GM18519 (cell line): ENCODE results near the gene HSD11B1L.
A peak's percentile ranks its signal among the peaks of the same experiment; 100 is the strongest.

Experiments
- ATAC-seq: cut with Tn5 transposase; IDR thresholded peaks from one replicate; pipeline ENCODE4 v1.9.1; 2021; ENCODE audit warnings: mild to moderate bottlenecking, moderate library complexity; ENCODE audit not compliant: unreplicated experiment, low FRiP score

Gene HSD11B1L

GRCh38 chr19:5680437-5681368, at the start of gene HSD11B1L, which contains the start of gene MICOS13:
Gene HSD11B1L (plus strand): TSS chr19:5681027. CDS start chr19:5684833, 3,806 bp downstream.
Gene MICOS13 (minus strand): TSS chr19:5680516. CDS start chr19:5680486, 30 bp downstream.
- peak; percentile 73 for ATAC-seq

- no peak for ATAC-seq
These were observed 49.1 kb upstream of the HSD11B1L start for GRCh38 chr19:5631567-5632240.

GRCh38 chr19:5632241-5632612, 48.6 kb upstream of the HSD11B1L start:
- no peak for ATAC-seq

GRCh38 chr19:5632657-5633056, 48.2 kb upstream of the HSD11B1L start:
- no peak for ATAC-seq

- no peak for ATAC-seq
These were observed 45.4 kb upstream of the HSD11B1L start for GRCh38 chr19:5635427-5635826.

GRCh38 chr19:5637971-5638370, 42.9 kb upstream of the HSD11B1L start:
- ATAC-seq, result no peak

GRCh38 chr19:5641171-5641570, 39.7 kb upstream of the HSD11B1L start:
- no peak for ATAC-seq

GRCh38 chr19:5642204-5642603, 38.6 kb upstream of the HSD11B1L start:
- no peak for ATAC-seq

- no peak for ATAC-seq
These were observed 37.8 kb upstream of the HSD11B1L start for GRCh38 chr19:5643060-5643459.

GRCh38 chr19:5644037-5644436, 36.8 kb upstream of the HSD11B1L start:
- ATAC-seq, result no peak

GRCh38 chr19:5645409-5645808, 35.4 kb upstream of the HSD11B1L start:
- no peak for ATAC-seq

- no peak for ATAC-seq
These were observed 34.1 kb upstream of the HSD11B1L start for GRCh38 chr19:5646703-5647102.

- ATAC-seq, result no peak
These were observed 32.4 kb upstream of the HSD11B1L start for GRCh38 chr19:5648464-5648863.

GRCh38 chr19:5651361-5651760, 29.5 kb upstream of the HSD11B1L start:
- no peak for ATAC-seq

GRCh38 chr19:5652261-5652660, 28.6 kb upstream of the HSD11B1L start:
- ATAC-seq, result no peak

- no peak for ATAC-seq
These were observed 25.9 kb upstream of the HSD11B1L start for GRCh38 chr19:5654931-5655330.

GRCh38 chr19:5655412-5655811, 25.4 kb upstream of the HSD11B1L start:
- no peak for ATAC-seq

GRCh38 chr19:5661483-5661882, 19.3 kb upstream of the HSD11B1L start:
- ATAC-seq, result no peak

GRCh38 chr19:5663904-5664303, 16.9 kb upstream of the HSD11B1L start:
- ATAC-seq, result no peak

GRCh38 chr19:5664515-5664914, 16.3 kb upstream of the HSD11B1L start:
- ATAC-seq, result no peak

GRCh38 chr19:5665781-5666513, 14.9 kb upstream of the HSD11B1L start:
- ATAC-seq, result no peak
